A673 (cell line): ENCODE measurements around the gene TRIM23.

Experiments used
- CTCF ChIP-seq: fragments of 300-800, 200-600 bp; sonication (generic); conservative IDR thresholded peaks from 2 replicates; pipeline ENCODE4 v1.5.1; 2017; ENCODE audit warnings: low read depth, mild to moderate bottlenecking, antibody characterized with exemption, low read length, moderate library complexity, mixed read lengths
- EZH2 ChIP-seq: fragments of 200-600 bp; sonication (generic); IDR thresholded peaks from 2 replicates; pipeline ENCODE4 v1.6.1; 2017; ENCODE audit warnings: borderline replicate concordance, low read depth, mild to moderate bottlenecking, mixed read lengths, antibody characterized with exemption, low read length; ENCODE audit not compliant: poor library complexity, severe bottlenecking

DNA sequence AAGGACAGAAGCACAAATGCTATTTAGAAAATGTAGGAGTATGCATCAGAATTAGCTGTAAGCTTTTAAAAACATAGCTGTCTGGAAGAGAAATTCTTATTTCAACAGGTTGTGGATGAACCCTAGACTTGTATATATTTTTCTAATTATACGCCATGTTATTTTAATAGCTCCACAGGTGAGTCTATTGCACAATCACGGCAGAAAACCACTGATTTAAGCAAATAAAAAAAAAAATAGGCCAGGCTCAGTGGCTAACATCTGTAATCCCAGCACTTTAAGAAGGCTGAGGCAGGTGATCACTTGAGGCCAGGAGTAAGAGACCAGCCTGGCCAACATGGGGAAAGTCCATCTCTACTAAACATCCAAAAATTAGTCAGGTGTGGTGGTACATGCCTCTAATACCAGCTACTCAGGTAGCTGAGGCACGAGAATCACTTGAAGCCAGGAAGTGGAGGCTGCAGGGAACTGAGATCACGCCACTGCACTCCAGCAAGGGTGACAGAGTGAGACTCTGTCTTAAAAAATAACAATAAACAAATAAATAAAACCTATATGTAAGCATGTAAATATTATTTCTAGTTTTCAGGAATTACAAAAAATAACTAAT lies 11.7 kb downstream of the TRIM23 start:
- TF ChIP-seq CTCF (no peak), EZH2 (no peak)
